Activated B cell treated with CpG ODN at 0.5 μM for 24 hours (primary cell): ENCODE results near the gene PAPSS2. TPM values are rescaled to one million over a fixed set of nuclear protein-coding genes. Genes with fewer than 3 reads are reported as not detected.

Experiments
- ATAC-seq: fragments of 200-7000 bp; cut with Tn5 transposase; one replicate; pipeline ENCODE4 v1.10.0; 2021; ENCODE audit warnings: low read depth, mild to moderate bottlenecking, moderate library complexity
- CTCF ChIA-PET: fragments of 350-600 bp; sonication (Branson Sonifier 250); formaldehyde crosslinking; loops from one replicate; lab custom pipeline; 2021; ENCODE audit warnings: antibody characterized with exemption; lab: Charles Lee
- POLR2A ChIA-PET: fragments of 350-600 bp; sonication (Branson Sonifier 250); formaldehyde crosslinking; loops from one replicate; lab custom pipeline; 2021; ENCODE audit warnings: antibody characterized with exemption; lab: Charles Lee
- DNase-seq: peaks from one replicate; pipeline ENCODE4 v3.0.0; 2022
- H3K27ac Mint-ChIP-seq: one replicate; pipeline ENCODE4 v1.8.0; 2020; ENCODE audit warnings: mixed read lengths
- H3K27me3 Mint-ChIP-seq: one replicate; pipeline ENCODE4 v1.8.0; 2021; ENCODE audit warnings: mixed read lengths
- H3K36me3 Mint-ChIP-seq: one replicate; pipeline ENCODE4 v1.8.0; 2021; ENCODE audit warnings: low read depth, mixed read lengths
- H3K4me1 Mint-ChIP-seq: one replicate; pipeline ENCODE4 v1.8.0; 2021; ENCODE audit warnings: mixed read lengths
- H3K4me3 Mint-ChIP-seq: one replicate; pipeline ENCODE4 v1.8.0; 2020; ENCODE audit warnings: mild to moderate bottlenecking, mixed read lengths
- H3K9me3 Mint-ChIP-seq: one replicate; pipeline ENCODE4 v1.8.0; 2020; ENCODE audit warnings: mixed read lengths
- intact Hi-C: fragments of 100-400 bp; cut with micrococcal nuclease; formaldehyde crosslinking; loops from one replicate; pipeline ENCODE4 v1.15.1; 2024
- total RNA-seq: library from RNA; stranded (reverse); gene quantifications from 2 replicates; pipeline ENCODE4 v1.2.3, GENCODE V29; 2022
- TF ChIP-seq, protein P1 (sequence below): fragments of 200-600 bp; IDR thresholded peaks from one replicate; pipeline ENCODE4 v1.8.0; 2022; ENCODE audit warnings: antibody characterized with exemption, mild to moderate bottlenecking

Gene PAPSS2
- total RNA-seq, 1 donor from 2014 or later = not detected

DNA sequence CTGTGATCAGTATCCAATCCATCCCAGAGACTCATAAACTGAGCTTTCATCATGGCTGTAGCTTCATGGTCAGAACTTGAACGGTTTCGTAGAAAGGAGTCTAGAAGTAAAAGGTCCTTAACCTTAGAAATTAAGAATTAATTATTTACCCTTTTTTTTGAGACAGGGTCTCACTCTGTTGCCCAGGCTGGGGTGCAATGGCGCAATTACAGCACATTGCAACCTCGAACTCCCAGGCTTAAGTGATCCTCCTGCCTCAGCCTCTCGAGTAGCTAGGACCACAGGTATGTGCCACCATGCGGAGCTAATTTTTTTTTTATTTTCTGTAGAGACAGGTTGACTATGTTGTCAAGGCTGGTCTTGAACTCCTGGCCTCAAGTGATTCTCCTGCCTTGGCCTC lies 116.7 kb downstream of the PAPSS2 start:
- Mint-ChIP-seq H3K36me3 (peaks cover 56% of the 10 kb centered on the region), H3K4me3 (no peak overlapping the region), H3K4me1 (peaks cover 7% of the 10 kb centered on the region), H3K9me3 (no peaks in the 10 kb centered on the region), H3K27ac (no peak overlapping the region), H3K27me3 (no peaks in the 10 kb centered on the region)
- CTCF ChIA-PET = no interaction called here
- POLR2A ChIA-PET = no interaction called here
- DNase-seq (no peak), ATAC-seq (no peak)
- intact Hi-C loops = no loop called here
- TF ChIP-seq, protein P1, sequence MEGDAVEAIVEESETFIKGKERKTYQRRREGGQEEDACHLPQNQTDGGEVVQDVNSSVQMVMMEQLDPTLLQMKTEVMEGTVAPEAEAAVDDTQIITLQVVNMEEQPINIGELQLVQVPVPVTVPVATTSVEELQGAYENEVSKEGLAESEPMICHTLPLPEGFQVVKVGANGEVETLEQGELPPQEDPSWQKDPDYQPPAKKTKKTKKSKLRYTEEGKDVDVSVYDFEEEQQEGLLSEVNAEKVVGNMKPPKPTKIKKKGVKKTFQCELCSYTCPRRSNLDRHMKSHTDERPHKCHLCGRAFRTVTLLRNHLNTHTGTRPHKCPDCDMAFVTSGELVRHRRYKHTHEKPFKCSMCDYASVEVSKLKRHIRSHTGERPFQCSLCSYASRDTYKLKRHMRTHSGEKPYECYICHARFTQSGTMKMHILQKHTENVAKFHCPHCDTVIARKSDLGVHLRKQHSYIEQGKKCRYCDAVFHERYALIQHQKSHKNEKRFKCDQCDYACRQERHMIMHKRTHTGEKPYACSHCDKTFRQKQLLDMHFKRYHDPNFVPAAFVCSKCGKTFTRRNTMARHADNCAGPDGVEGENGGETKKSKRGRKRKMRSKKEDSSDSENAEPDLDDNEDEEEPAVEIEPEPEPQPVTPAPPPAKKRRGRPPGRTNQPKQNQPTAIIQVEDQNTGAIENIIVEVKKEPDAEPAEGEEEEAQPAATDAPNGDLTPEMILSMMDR = no peak

DNA sequence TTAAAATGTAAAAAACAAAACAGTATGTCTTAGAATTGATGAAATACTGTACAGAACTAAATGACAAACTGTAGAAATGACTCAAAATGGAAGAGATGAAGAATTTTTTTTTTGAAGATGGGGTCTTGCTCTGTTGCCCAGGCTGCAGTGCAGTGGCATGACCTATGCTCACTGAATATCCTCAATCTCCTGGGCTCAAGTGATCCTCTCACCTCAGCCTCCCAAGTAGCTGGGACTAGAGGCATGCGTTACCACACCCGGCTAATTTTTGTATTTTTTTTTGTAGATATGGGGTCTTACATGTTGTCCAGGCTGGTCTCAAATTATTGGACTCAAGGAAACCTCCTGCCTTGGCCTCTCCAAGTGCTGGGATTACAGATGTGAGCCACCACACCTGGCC lies 121.9 kb downstream of the PAPSS2 start:
- H3K4me3 Mint-ChIP-seq = no peak overlapping the region
- no peak for DNase-seq
- H3K36me3 Mint-ChIP-seq = peaks cover 66% of the 10 kb centered on the region
- no peaks in the 10 kb centered on the region for H3K27me3 Mint-ChIP-seq
- no peak for ATAC-seq
- ChIA-PET POLR2A (no interaction called here), CTCF (no interaction called here)
- H3K9me3 Mint-ChIP-seq = no peaks in the 10 kb centered on the region
- TF ChIP-seq, protein P1 = no peak
- no peaks in the 10 kb centered on the region for H3K4me1 Mint-ChIP-seq
- intact Hi-C loops = no loop called here
- H3K27ac Mint-ChIP-seq = no peak overlapping the region

DNA sequence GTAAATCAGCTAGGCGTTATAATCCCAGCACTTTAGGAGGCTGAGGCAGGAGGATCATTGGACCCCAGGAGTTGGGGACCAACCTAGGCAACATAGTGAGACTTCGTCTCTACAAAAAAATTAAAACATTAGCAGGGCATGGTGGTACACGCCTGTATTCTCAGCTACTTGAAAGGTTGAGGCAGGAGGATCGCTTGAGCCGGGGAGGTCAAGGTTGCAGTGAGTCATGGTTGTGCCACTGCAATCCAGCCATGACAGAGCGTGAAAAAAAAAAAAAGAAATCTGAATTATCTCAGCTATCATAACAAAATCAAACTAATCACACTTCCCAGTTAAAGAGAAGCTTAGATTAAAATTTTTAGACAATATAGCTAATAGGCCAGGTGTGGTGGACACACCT lies 123.0 kb downstream of the PAPSS2 start:
- Mint-ChIP-seq H3K27ac (no peak overlapping the region), H3K4me1 (no peaks in the 10 kb centered on the region), H3K27me3 (no peaks in the 10 kb centered on the region), H3K36me3 (peaks cover 65% of the 10 kb centered on the region), H3K9me3 (no peaks in the 10 kb centered on the region), H3K4me3 (no peak overlapping the region)
- TF ChIP-seq, protein P1 = no peak
- no peak for ATAC-seq
- intact Hi-C loops = loop anchor here (2.0 kb wide), 1 partner anchor 36 kb away; the partner anchor contains the start of gene ATAD1
- no peak for DNase-seq
- ChIA-PET CTCF (no interaction called here), POLR2A (no interaction called here)

DNA sequence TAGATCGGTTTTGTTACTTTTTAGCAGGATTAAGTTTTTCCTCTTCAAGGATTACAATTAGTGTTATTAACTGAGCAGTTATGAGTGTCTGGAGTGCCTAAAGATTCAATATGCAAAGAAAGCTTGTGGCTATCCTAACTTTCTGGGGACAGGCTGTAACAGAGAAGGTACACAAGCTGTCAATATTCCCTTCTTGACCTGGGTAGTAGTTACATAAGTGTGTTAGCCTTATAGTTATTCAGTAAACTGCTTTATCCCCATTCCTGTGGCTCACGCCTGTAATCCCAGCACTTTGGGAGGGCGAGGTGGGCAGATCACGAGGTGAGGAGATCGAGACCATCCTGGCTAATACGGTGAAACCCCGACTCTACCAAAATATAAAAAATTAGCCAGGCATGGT lies 126.7 kb downstream of the PAPSS2 start:
- intact Hi-C loops = no loop called here
- Mint-ChIP-seq H3K4me3 (no peak overlapping the region), H3K4me1 (no peaks in the 10 kb centered on the region), H3K9me3 (no peaks in the 10 kb centered on the region), H3K27ac (no peak overlapping the region), H3K27me3 (no peaks in the 10 kb centered on the region), H3K36me3 (peaks cover 72% of the 10 kb centered on the region)
- no peak for DNase-seq
- CTCF ChIA-PET = no interaction called here
- POLR2A ChIA-PET = no interaction called here
- TF ChIP-seq, protein P1 = no peak
- ATAC-seq = no peak

DNA sequence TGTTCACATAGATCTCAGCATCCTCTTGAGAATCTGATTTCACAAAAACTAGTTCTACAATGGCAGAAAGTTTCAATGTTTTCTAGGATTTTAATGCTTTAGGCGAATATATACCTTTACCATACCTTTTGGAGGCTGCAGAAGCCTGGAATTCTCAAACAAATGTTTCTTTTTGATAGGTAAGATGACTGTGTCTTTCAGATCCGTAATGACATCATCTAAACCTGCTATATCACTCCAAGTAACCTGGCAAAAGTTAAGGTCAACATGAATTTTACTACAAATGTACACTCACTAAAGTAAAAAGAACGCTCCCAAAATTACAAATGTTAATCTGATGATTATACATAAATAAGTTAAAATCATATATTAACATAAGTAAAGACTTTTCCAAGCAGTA lies 130.5 kb downstream of the PAPSS2 start:
- Mint-ChIP-seq H3K4me3 (no peak overlapping the region), H3K27me3 (no peaks in the 10 kb centered on the region), H3K36me3 (peaks cover 61% of the 10 kb centered on the region), H3K27ac (no peak overlapping the region), H3K9me3 (no peaks in the 10 kb centered on the region), H3K4me1 (peaks cover 13% of the 10 kb centered on the region)
- DNase-seq = no peak
- no peak for ATAC-seq
- TF ChIP-seq, protein P1 = no peak
- ChIA-PET CTCF (no interaction called here), POLR2A (no interaction called here)
- intact Hi-C loops = no loop called here
